GM12878 (cell line): ENCODE results near the gene TMEM19. TPM values are rescaled to one million over a fixed set of nuclear protein-coding genes. Genes with fewer than 3 reads are reported as not detected.

Experiments used
- ATAC-seq: fragments of 200-7000 bp; cut with Tn5 transposase; 3 replicates; pipeline ENCODE4 v1.9.1; 2020; ENCODE audit warnings: mild to moderate bottlenecking, moderate library complexity
- BruUV-seq: library from RNA; stranded (reverse); fragments of 400-500 nt; replicated peaks from 2 replicates; lab custom pipeline; 2021; lab: Mats Ljungman, UMichigan
- CTCF ChIA-PET: fragments of 300-600 bp; sonication (Branson Sonifier 250); formaldehyde crosslinking; extraction: SDS; loops from one replicate; lab custom pipeline; 2021; ENCODE audit warnings: inconsistent platforms; lab: Yijun Ruan, JAX
- POLR2A ChIA-PET: fragments of 350-600 bp; formaldehyde crosslinking; extraction: SDS; loops from one replicate; lab custom pipeline; 2021; ENCODE audit warnings: inconsistent platforms; lab: Charles Lee
- RAD21 ChIA-PET: fragments of 300-600 bp; sonication (Branson Sonifier 250); formaldehyde crosslinking; loops from one replicate; lab custom pipeline; 2023; ENCODE audit warnings: antibody characterized with exemption; ENCODE audit not compliant: unreplicated experiment; lab: Charles Lee
- SMC1A ChIA-PET: fragments of 300-600 bp; sonication (Branson Sonifier 250); formaldehyde crosslinking; loops from one replicate; lab custom pipeline; 2023; ENCODE audit not compliant: unreplicated experiment, uncharacterized antibody; lab: Charles Lee
- DNase-seq: peaks from one replicate; pipeline ENCODE4 v3.0.0-alpha.2; 2011; ENCODE audit warnings: low read depth, low spot score
- FAIRE-seq: peaks from 3 replicates; lab custom pipeline; 2011; peaks lifted over from hg19 to GRCh38; lab: Jason Lieb, UNC
- H2AFZ ChIP-seq: 2 replicates; pipeline ENCODE4 v1.6.0; 2011; ENCODE audit warnings: low read depth, low read length, control low read depth; ENCODE audit not compliant: control insufficient read depth
- H3K27ac ChIP-seq: 2 replicates; pipeline ENCODE4 v1.5.1; 2011; ENCODE audit warnings: control low read depth; ENCODE audit not compliant: control insufficient read depth, insufficient read depth
- H3K27me3 ChIP-seq, 2 experiments: replicated peaks in 1 of 2; 2 replicates each; pipeline versions ENCODE4 v1.6.0 to v1.6.1; 2011; ENCODE audit warnings: low read length in 1 of 2; ENCODE audit not compliant: control insufficient read depth in 2 of 2, insufficient read depth in 2 of 2
- H3K36me3 ChIP-seq, 2 experiments: 2 replicates each; pipeline ENCODE4 v1.5.1; 2011; ENCODE audit warnings: low read length in 1 of 2; ENCODE audit not compliant: control insufficient read depth in 2 of 2, insufficient read depth in 2 of 2
- H3K4me1 ChIP-seq: 2 replicates; pipeline ENCODE4 v1.6.1; 2011; ENCODE audit warnings: mild to moderate bottlenecking, low read length, moderate library complexity, mixed read lengths; ENCODE audit not compliant: control insufficient read depth, insufficient read depth
- H3K4me2 ChIP-seq: 2 replicates; pipeline ENCODE4 v1.6.0; 2011; ENCODE audit warnings: control low read depth; ENCODE audit not compliant: control insufficient read depth, insufficient read depth
- H3K4me3 ChIP-seq: fragments of 200-600 bp; sonication (generic); 2 replicates; pipeline ENCODE4 v1.5.1; 2016
- H3K79me2 ChIP-seq: 2 replicates; pipeline ENCODE4 v1.6.0; 2011; ENCODE audit warnings: low read length; ENCODE audit not compliant: control insufficient read depth, insufficient read depth
- H3K9ac ChIP-seq: 2 replicates; pipeline ENCODE4 v1.8.0; 2011; ENCODE audit warnings: low read length, control low read depth, mixed read lengths; ENCODE audit not compliant: control insufficient read depth, insufficient read depth
- H3K9me3 ChIP-seq: replicated peaks from 3 replicates; pipeline ENCODE4 v1.5.1; 2011; ENCODE audit warnings: mild to moderate bottlenecking, low read length; ENCODE audit not compliant: control insufficient read depth, insufficient read depth
- H4K20me1 ChIP-seq: 2 replicates; pipeline ENCODE4 v1.6.0; 2011; ENCODE audit not compliant: control insufficient read depth, insufficient read depth
- CBX5 ChIP-seq: sonication (generic); IDR thresholded peaks from 2 replicates; pipeline ENCODE4 v1.6.1; 2016; ENCODE audit warnings: low read depth, moderate library complexity, mild to moderate bottlenecking, inconsistent platforms
- KAT2A ChIP-seq: conservative IDR thresholded peaks from 2 replicates; pipeline ENCODE4 v1.6.1; 2011; ENCODE audit warnings: low read depth, low read length; ENCODE audit not compliant: control insufficient read depth
- SIX5 ChIP-seq: IDR thresholded peaks from 2 replicates; pipeline ENCODE4 v1.6.1; 2011; ENCODE audit warnings: mild to moderate bottlenecking, low read depth, low read length, moderate library complexity; ENCODE audit not compliant: severe bottlenecking
- ZNF217 ChIP-seq: fragments of 450-650 bp; IDR thresholded peaks from 2 replicates; pipeline ENCODE4 v1.6.1; 2017; ENCODE audit warnings: antibody characterized with exemption, mild to moderate bottlenecking
- WGBS: methylation state at CpG from one replicate; pipeline ENCODE4 v1.1.6; 2016; ENCODE audit warnings: low lambda C conversion rate; ENCODE audit not compliant: insufficient replicate concordance, insufficient coverage; ENCODE audit errors: missing lambda C conversion rate; 5-methylcytosine and 5-hydroxymethylcytosine counted together
- in situ Hi-C: fragments of 300-500 bp; cut with MboI; formaldehyde crosslinking; loops from 9 replicates; pipeline ENCODE4 v1.14.3; 2018; ENCODE audit warnings: mixed read lengths
- intact Hi-C: fragments of 100-400 bp; cut with micrococcal nuclease; formaldehyde crosslinking; loops from one replicate; pipeline ENCODE4 v1.14.2; 2022; ENCODE audit not compliant: unreplicated experiment
- polyA plus RNA-seq, 11 experiments: library from polyadenylated mRNA; depleted of rRNA in 4 of 11; unstranded in 6 of 11; stranded (reverse) in 5 of 11; fragments of >200 nt; fragmentation: Nextera tagmentation in 4 of 11; fragmentation: Illumina TruSeq in 1 of 11; extraction: Ambion mirVana in 4 of 11; extraction: Trizol in 1 of 11; gene quantifications; 1 replicate in 1 of 11; 2 replicates in 10 of 11; pipeline versions ENCODE4 v1.2.1 to v1.2.3, GENCODE V29; 2011 to 2016; ENCODE audit warnings: inconsistent platforms in 2 of 11, missing spikeins in 2 of 11, low read depth in 1 of 11
- total RNA-seq, 4 experiments: library from RNA; depleted of rRNA in 3 of 4; stranded (reverse); fragments of >200 nt in 3 of 4; fragmentation: Illumina TruSeq in 1 of 4; extraction: Trizol in 1 of 4; gene quantifications; 2 replicates each; pipeline versions ENCODE4 v1.2.1 to v1.2.3, GENCODE V29; 2013 to 2021

The TMEM19 gene
- total and polyA plus RNA-seq, 10 of the 15 experiments (the other 5 are each of a cell fraction or from before 2014, with no cell fraction given), result 26.7 to 54.9 (median 39.3) TPM

- TF ChIP-seq KAT2A, result no peak
- TF ChIP-seq, all 136 proteins: peak for 0
- Histone ChIP-seq H2AFZ (no peak overlapping the region), H3K9ac (no peak overlapping the region), H3K4me3 (no peak overlapping the region), H3K27me3 (no peaks in the 10 kb centered on the region), H3K36me3 (peaks cover 0 to 39% of the 10 kb centered on the region in 2 experiments; a peak in 2 of 4 replicates), H3K79me2 (peaks cover 68% of the 10 kb centered on the region), H3K27ac (no peak overlapping the region), H3K4me2 (no peak overlapping the region), H3K9me3 (peaks cover 17% of the 10 kb centered on the region), H3K4me1 (no peaks in the 10 kb centered on the region), H4K20me1 (no peaks in the 10 kb centered on the region)
- CTCF ChIA-PET, result interaction anchor here (1.0 kb wide), 1 partner anchor 16 kb away, joined by 4 read pairs; no protein-coding TSS in a partner anchor
- no peak for ATAC-seq
- POLR2A ChIA-PET, result no interaction called here
- in situ Hi-C loops (no loop called here), intact Hi-C loops (no loop called here)
- BruUV-seq, result TSS peak; percentile 25
- 60% methylated on average over 1 of the region's 1 CpG for WGBS
- DNase-seq, result no peak
- RAD21 ChIA-PET, result no interaction called here
- SMC1A ChIA-PET, result interaction anchor here (0.9 kb wide), 1 partner anchor 11 kb away, joined by 3 read pairs; the partner anchor contains the start of genes THAP2 and ZFC3H1
- no peak for FAIRE-seq
These were observed 33.2 kb upstream of the TMEM19 start for GRCh38 chr12:71652656-71653055.

GRCh38 chr12:71653137-71653536 lies 32.7 kb upstream of the TMEM19 start:
- no peak for TF ChIP-seq SIX5
- TF ChIP-seq ZNF217, result 0 out of 2 replicates have a peak, but pooled peaks have one; percentile 27
- TF ChIP-seq CBX5, result peak; percentile 82
- in situ Hi-C loops (no loop called here), intact Hi-C loops (no loop called here)
- H3K4me3 ChIP-seq, result no peak overlapping the region
- H3K4me2 ChIP-seq, result no peak overlapping the region
- H3K4me1 ChIP-seq, result no peaks in the 10 kb centered on the region
- peaks cover 0 to 39% of the 10 kb centered on the region in 2 experiments; a peak in 2 of 4 replicates for H3K36me3 ChIP-seq
- H3K9me3 ChIP-seq, result peaks cover 17% of the 10 kb centered on the region
- H2AFZ ChIP-seq, result no peak overlapping the region
- POLR2A ChIA-PET, result no interaction called here
- FAIRE-seq (no peak), ATAC-seq (no peak), DNase-seq (no peak)
- SMC1A ChIA-PET, result interaction anchor here (0.9 to 1.0 kb wide), 2 partner anchors 8 to 11 kb away, joined by 3 read pairs; partner anchors contain the start of genes THAP2 and ZFC3H1
- RAD21 ChIA-PET, result no interaction called here
- 100% methylated on average over 2 of the region's 2 CpGs for WGBS
- CTCF ChIA-PET, result interaction anchor here (1.0 kb wide), 1 partner anchor 17 kb away, joined by 4 read pairs; no protein-coding TSS in a partner anchor
- H3K27ac ChIP-seq, result no peak overlapping the region
- no peak overlapping the region for H3K9ac ChIP-seq
- no peaks in the 10 kb centered on the region for H4K20me1 ChIP-seq
- no TSS peak for BruUV-seq
- H3K27me3 ChIP-seq, result no peaks in the 10 kb centered on the region
- H3K79me2 ChIP-seq, result peaks cover 67% of the 10 kb centered on the region
